HG03354 (cell line): ENCODE measurements around the gene NFIA.
"Not testable (repeated sequence)": the region's sequence is repeated elsewhere in the genome, so short reads cannot be mapped to it uniquely, and the experiment has no call there.

Experiments
- ATAC-seq: cut with Tn5 transposase; IDR thresholded peaks from one replicate; pipeline ENCODE4 v1.9.1; 2021; ENCODE audit warnings: mild to moderate bottlenecking; ENCODE audit not compliant: unreplicated experiment, poor library complexity, severe bottlenecking

NFIA gene

GRCh38 chr1:61056573-61057439, 25.6 kb upstream of the NFIA start:
- ATAC-seq = no peak

- ATAC-seq = no peak
Observed at GRCh38 chr1:61058483-61059245, 23.7 kb upstream of the NFIA start.

- not testable (repeated sequence) for ATAC-seq
Observed at GRCh38 chr1:61061601-61062000, 20.8 kb upstream of the NFIA start.

DNA sequence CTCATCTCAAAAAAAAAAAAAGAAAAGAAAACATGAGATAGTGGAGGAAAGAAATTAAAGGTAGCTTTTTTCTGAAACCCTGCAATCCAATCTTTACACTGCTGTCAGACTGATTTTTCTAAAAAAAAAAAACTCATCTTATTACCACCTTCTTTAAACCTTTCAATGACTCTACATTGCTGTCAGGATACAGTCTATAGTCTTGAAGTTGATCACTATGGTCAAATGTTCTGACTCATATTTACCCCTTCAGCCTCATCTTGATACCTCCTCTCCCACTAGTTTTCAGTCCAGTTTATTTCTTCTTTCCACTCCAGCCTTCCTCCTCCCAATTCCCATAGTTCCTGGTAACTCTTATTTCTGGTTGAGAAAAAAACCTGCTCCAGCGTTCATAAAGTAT, 17.7 kb upstream of the NFIA start:
- ATAC-seq = no peak

DNA sequence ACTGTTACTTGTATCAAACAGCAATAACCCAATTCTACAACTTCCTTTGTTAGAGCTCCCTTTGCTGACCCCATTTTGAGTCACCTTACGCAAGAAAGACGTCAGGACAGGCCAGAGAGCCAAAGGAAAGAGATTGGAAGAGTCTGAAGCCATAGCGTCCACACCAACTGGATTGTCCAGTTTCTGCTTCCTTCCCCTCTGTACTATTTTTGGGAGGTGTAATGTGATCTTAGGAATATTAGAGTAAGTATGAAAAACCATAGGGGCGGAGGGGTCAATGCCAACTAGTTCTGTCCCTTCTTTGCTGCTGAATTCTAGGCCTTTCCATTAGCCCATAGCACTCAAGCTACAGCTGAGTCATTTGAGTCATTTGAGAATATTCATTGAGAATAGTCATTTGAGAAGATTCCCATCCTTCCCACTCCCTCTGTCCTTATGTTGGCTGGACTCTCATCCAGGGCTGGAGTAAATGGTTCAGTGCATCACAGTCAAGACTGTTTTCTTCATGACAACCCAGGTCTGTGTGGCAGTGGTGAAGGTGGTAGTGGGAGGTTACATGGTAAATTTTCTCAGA, 14.8 kb upstream of the NFIA start:
- ATAC-seq = no peak

GRCh38 chr1:61070054-61070453, 12.3 kb upstream of the NFIA start:
- ATAC-seq = no peak

DNA sequence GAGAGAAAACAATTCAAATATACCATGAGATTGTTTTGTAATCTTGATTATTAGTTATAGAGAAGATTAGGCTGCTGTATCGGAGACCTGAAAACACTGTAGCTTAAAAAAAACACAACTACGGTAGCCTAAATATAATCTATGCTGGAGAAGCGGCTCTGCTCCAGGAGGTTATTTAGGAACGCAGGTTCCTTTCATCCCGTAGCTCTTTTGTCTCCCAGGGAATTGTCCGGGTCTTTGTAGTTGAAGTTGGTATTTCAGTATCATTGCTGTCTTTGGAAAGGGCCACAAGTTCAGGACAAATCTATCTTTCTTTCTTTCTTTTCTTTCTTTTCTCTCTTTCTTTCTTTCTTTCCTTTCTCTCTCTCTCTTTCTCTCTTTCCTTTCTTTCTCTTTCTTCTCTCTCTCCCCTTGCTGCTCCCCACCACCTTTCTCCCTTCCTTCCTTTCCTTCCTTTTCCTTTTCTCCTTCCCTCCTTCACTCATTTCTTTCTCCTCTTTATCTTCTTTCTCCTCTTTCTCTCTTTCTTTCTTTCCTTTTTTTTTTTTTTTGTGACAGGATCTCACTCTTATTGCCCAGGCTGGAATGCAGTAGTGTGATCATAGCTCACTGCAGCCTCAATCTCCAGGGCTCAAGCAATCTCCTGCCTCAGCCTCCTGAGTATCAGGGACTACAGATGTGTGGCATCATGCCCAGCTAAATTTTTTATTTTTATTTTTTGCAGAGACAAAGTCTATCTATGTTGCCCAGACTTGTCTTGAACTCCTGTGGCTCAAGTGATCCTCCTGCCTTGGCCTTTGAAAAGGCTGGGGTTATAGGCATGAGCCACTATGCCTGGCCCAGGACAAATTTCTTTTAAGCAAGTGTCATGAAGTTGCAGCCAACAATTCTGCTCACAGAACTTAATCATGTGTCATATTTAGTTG, 10.9 kb upstream of the NFIA start:
- no peak for ATAC-seq

GRCh38 chr1:61073871-61074270, 8.5 kb upstream of the NFIA start:
- no peak for ATAC-seq

DNA sequence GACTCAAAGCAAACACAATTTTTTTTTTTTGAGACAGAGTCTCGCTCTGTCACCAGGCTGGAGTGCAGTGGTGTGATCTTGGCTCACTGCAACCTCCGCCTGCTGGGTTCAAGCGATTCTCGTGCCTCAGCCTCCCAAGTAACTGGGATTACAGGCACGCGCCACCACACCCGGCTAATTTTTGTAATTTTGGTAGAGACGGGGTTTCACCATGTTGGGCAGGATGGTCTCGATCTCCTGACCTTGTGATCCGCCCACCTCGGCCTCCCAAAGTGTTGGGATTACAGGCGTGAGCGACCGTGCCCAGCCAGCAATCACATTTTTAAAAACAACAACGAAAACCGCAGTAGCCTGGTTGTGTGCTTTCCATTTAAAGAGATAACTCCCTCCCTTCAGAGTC, 6.5 kb upstream of the NFIA start:
- not testable (repeated sequence) for ATAC-seq

DNA sequence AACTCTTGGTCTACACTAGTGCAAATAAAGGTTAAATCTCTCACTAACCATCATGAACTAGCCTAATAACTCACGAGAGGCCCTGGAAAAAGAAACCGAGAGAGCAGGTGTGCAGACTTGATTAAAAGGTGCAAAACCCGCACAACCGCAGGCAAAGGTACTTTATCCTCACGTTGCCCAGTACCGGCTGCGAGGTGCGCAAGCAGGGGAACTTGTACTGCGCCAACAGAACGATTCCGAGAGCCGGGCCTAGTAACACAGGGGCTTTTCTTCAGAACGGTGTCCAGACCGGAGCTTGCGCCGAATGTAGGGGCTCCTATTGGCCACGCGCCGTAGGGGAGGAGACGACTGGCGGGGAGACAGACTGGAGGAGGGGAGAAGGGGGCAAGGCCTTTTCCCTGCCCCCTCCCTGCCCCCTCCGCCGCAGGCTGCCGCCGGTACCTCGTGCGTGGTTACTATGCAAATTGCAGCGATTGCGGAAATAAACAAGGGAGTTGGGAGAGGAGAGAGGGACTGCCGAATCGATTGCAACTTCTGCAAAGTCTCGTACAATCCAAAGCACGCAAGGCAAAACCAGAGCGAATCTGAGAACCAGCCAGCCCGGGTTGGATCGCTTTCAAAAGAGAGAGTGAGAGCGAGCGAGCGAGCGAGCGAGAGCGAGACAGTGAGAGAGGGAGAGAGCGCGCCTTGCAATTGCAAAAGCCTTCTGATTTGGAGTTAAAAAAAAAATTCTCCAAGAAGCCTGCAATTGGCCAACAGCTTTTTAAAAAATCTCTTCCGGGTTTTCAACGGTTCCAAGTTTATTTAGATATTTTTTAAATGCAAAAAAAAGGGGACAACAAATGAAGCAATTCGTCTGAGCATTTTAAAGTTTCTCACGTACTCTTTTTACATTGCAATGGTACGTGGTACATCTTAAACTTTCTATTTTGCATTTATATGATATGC, 5.4 kb upstream of the NFIA start:
- peak; percentile 82 for ATAC-seq

DNA sequence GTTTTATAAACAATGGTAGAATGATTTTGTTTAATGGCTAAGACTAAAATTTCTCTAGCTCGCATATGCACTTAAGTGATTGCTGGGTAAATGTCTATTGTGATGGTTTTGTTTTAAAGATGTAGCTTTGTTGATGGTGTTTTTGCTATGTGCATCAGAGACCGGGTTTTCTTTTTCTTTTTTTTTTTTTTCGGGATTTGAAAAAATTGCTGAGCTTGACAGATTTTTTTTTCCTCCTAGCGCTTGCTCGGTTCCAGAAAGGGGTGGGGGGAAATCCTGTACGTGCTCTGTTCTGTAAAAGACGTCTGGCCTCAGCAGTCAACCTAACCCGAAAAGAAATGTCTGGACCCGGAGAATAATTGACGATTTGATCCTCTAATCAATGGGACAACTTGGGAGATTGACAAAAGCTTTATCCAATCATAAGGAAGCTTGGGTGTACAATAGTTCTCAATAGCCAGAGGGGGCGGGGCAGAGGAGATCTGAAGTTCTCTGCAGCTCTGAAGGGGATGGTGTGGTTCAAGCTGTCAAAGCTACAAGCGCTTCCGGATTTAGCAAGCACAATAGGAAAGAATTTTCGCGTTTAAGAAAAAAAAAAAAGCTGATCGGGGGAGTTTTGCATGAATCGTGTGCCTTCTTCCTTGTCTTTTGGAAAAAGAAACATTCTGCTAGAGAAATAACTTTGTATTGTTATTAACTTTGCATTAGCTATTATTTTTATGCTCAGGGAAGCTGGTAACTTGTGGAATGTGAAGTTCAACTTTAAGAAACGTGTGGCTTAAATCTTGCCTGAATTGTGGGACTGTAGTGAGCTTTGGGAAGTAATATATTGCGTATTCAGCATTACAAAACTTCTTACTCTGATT, 4.5 kb upstream of the NFIA start:
- peak; percentile 69 for ATAC-seq

GRCh38 chr1:61078618-61079295, 3.6 kb upstream of the NFIA start:
- no peak for ATAC-seq

DNA sequence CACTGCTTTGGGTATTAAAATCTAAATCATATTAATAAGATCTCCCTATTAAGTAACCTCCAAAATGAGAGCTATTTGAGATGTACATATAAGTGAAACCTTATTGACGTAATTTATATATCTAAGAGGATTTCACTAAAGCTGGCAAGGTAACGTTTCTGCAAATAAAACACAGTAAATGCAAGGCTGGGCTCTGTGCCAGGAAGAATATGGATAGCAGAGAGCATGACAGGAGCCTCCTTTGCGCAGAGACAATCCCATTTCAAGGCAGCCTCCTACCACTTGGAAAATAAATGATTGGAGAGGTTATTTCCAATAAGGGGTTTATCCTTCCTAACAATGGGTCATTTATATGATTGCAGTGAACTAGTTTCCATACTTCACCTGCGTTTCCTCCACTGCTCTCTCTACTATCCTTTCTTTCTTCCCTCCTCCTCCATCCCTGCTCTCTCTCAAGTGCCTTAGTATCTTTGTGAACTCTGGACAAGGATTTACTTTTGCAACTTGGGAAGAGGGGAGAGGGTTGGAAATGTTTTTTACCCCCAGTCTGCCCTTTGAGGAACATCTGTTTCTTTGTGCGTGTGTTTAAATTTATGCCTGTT, 3.0 kb upstream of the NFIA start:
- ATAC-seq = no peak

DNA sequence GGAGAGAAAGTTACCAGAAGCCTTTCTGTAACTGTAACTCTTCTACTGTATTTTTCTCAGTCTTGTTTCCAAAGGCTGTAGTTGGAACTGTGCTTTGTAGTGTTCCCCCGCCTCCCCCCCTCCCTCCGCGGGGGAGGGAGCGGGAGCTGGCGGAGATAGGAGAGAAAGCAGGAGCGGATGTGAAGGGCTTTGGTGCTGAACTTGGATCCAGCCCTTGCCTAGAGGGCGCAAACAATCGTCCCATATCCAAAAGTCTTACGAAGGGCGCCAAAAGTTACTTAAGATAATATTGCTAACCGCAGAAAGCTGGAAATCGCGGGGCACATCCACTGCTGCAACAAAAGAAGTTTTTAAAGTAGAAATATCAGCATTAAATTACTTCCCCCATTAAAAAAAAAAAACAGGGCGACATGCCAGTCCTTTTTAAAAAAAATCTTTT, 2.4 kb upstream of the NFIA start:
- no peak for ATAC-seq

- ATAC-seq = no peak
Observed at GRCh38 chr1:61080413-61081143, 1.8 kb upstream of the NFIA start.

GRCh38 chr1:61081144-61081685, 1.1 kb upstream of the NFIA start:
- ATAC-seq = no peak
